SJSA1 (cell line): ENCODE results near the gene C5orf63. TPM values are rescaled to one million over a fixed set of nuclear protein-coding genes. Genes with fewer than 3 reads are reported as not detected.
"Not testable (repeated sequence)": the region's sequence is repeated elsewhere in the genome, so short reads cannot be mapped to it uniquely, and the experiment has no call there.

ENCODE experiments used
- DNase-seq, 2 experiments: peaks; one replicate each; pipeline ENCODE4 v3.0.0-alpha.2; 2015 to 2020; ENCODE audit warnings: low spot score in 2 of 2, low read depth in 1 of 2
- H3K27ac ChIP-seq: fragments of 250-450 bp; sonication (Bioruptor Pico); 2 replicates; pipeline ENCODE4 v1.5.1; 2020; ENCODE audit warnings: mild to moderate bottlenecking, moderate library complexity
- H3K27me3 ChIP-seq: fragments of 250-450 bp; sonication (Bioruptor Pico); replicated peaks from 2 replicates; pipeline ENCODE4 v1.5.1; 2020; ENCODE audit warnings: mild to moderate bottlenecking, moderate library complexity
- H3K36me3 ChIP-seq: fragments of 250-450 bp; sonication (Bioruptor Pico); 2 replicates; pipeline ENCODE4 v1.5.1; 2020; ENCODE audit warnings: mild to moderate bottlenecking
- H3K4me1 ChIP-seq: fragments of 250-450 bp; sonication (Bioruptor Pico); replicated peaks from 2 replicates; pipeline ENCODE4 v1.6.1; 2021; ENCODE audit warnings: mild to moderate bottlenecking
- H3K4me3 ChIP-seq: fragments of 250-450 bp; sonication (Bioruptor Pico); 2 replicates; pipeline ENCODE4 v1.5.1; 2020; ENCODE audit warnings: mild to moderate bottlenecking
- H3K9me3 ChIP-seq: fragments of 250-450 bp; sonication (Bioruptor Pico); replicated peaks from 2 replicates; pipeline ENCODE4 v1.5.1; 2020; ENCODE audit warnings: mild to moderate bottlenecking
- total RNA-seq: library from RNA; depleted of rRNA; stranded (reverse); fragments of >200 nt; shearing (Covaris generic); gene quantifications from 2 replicates; pipeline ENCODE4 v1.2.3, GENCODE V29; 2014

The C5orf63 gene
- total RNA-seq, 1 experiment from 2014 or later, result 1.9 TPM

- no peaks in the 10 kb centered on the region for H3K27me3 ChIP-seq
- H3K27ac ChIP-seq, result no peak overlapping the region
- no peaks in the 10 kb centered on the region for H3K36me3 ChIP-seq
- no peak for DNase-seq
- no peak overlapping the region for H3K4me3 ChIP-seq
- no peaks in the 10 kb centered on the region for H3K4me1 ChIP-seq
- no peaks in the 10 kb centered on the region for H3K9me3 ChIP-seq
Observed at GRCh38 chr5:127063257-127063913, 9.9 kb downstream of the C5orf63 start.

DNA sequence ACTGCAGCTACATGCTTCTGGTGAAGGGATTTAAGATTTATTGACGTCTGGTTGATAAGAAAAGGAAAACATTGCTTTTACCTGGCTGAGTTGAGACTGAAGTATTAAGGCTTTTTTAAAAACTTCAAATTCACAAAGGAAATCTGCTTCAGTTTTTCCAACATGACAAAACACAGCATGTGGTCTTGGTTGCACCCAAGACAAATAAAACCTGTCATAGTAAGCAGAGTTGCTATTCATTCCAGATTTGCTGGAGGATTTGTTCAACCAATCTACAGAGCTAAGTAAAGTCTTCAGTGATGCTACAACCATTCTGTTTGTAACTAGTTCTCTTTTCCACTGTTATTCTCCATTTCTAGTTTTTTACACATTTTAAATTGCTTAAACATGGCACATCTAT lies 11.3 kb downstream of the C5orf63 start:
- H3K4me1 ChIP-seq, result no peaks in the 10 kb centered on the region
- no peak for DNase-seq

DNA sequence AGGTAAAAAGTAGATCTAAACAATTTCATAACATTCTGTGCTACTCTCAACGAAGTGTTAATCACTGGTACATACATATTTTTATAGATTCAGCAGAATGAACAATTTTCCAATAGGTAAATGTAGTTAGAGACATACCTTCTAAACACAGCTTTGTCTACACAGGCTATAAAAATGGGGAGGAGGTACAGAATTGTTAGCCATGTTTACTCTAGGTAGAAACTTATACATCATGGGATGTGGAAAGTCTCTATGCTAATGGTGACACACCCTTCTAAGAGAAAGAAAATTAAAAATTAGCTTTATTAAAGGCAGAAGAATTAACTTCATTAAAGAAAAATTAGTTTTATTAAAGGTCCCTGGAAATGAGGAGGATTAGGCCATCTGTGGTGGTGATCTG lies 11.8 kb downstream of the C5orf63 start:
- no peak overlapping the region for H3K4me3 ChIP-seq
- H3K36me3 ChIP-seq, result 0 out of 2 replicates have a peak, but pooled peaks cover 3% of the 10 kb centered on the region
- no peak for DNase-seq
- H3K27ac ChIP-seq, result no peak overlapping the region
- H3K4me1 ChIP-seq, result no peaks in the 10 kb centered on the region
- no peaks in the 10 kb centered on the region for H3K27me3 ChIP-seq
- no peaks in the 10 kb centered on the region for H3K9me3 ChIP-seq

More for the DNA sequence above, 11.3 kb downstream of the C5orf63 start:
- Histone ChIP-seq H3K4me3 (no peak overlapping the region), H3K36me3 (0 out of 2 replicates have a peak, but pooled peaks cover 3% of the 10 kb centered on the region), H3K9me3 (no peaks in the 10 kb centered on the region), H3K27me3 (no peaks in the 10 kb centered on the region), H3K27ac (no peak overlapping the region)

DNA sequence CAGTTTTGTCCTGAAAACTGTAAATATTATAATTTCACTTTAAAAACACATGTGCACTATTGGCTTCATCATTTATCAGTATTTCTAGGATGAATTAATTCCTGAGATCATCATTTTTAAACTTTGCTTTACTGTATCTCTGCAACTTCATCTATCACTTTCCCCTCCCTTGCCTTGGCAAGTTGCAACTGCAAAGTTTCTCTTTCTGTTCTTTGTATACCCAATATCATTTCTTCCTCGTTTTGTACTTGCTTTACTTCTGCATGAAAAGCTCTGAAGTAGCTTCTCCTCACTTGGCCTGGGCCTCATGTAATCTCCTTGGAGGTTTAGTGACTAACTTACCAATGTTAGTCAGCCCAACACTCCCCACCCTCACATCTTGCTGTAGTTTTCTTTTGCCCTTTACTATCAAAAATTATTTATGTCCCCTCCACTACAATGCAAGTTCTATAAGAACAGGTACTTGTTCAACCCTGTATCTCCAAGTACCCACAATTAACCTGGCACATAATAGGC lies 12.8 kb downstream of the C5orf63 start:
- Histone ChIP-seq H3K27me3 (no peaks in the 10 kb centered on the region), H3K4me1 (no peaks in the 10 kb centered on the region), H3K9me3 (no peaks in the 10 kb centered on the region), H3K27ac (no peak overlapping the region), H3K36me3 (0 out of 2 replicates have a peak, but pooled peaks cover 3% of the 10 kb centered on the region), H3K4me3 (no peak overlapping the region)
- DNase-seq, result no peak

DNA sequence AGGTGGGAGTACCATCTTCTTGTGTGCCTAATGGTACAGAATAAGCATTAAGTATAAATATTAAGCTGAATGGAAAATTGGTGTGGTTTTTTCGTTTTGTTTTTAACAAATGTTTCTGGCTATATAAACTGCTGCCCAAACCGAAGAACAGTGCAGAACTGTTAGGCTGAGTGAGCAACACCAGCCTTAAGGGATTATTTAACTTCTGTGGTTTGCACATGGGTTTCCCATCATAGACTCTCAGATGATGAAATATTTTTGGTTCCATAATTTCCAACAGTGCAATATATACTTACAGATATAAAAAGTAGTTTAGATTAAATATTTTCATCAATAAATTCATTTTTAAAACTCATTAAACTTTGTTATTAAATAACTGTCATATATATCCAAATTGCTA lies 16.4 kb downstream of the C5orf63 start:
- Histone ChIP-seq H3K4me1 (no peaks in the 10 kb centered on the region), H3K27me3 (no peaks in the 10 kb centered on the region), H3K36me3 (0 out of 2 replicates have a peak, but pooled peaks cover 3% of the 10 kb centered on the region), H3K9me3 (no peaks in the 10 kb centered on the region), H3K4me3 (no peak overlapping the region), H3K27ac (no peak overlapping the region)
- no peak for DNase-seq

DNA sequence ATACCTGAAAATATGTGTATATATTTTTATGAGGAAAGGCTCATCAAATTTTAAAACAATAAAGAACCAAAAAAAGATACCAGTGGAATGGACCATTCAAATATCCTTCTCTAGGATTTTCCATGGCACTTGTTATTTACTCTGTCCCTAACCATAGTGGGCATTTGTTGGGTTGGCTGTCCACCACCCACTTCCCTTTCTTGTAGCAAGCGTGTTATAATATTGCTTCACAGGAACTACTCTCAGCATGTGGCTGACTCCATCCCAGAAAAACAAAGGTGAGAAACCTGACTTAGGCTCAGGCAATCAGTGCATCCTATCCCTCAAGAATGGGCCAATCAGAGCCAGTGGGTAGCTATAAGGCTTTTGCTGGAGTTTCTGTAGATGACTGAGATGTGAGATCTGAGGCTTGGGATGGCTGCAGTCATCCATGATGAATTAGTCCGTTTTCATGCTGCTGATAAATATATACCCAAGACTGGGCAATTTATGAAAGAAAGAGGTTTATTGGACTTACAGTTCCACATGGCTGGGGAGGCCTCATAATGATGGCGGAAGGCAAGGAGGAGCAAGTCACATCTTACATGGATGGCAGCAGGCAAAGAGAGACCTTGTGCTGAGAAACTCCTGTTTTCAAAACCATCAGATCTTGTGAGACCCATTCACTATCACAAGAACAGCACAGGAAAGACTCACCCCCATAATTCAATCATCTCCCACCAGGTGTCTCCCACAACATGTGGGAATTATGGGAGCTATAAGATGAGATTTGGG lies 17.2 kb downstream of the C5orf63 start:
- no peaks in the 10 kb centered on the region for H3K27me3 ChIP-seq
- H3K9me3 ChIP-seq, result no peaks in the 10 kb centered on the region
- no peak overlapping the region for H3K4me3 ChIP-seq
- H3K27ac ChIP-seq, result no peak overlapping the region
- no peak for DNase-seq
- 0 out of 2 replicates have a peak, but pooled peaks cover 3% of the 10 kb centered on the region for H3K36me3 ChIP-seq
- H3K4me1 ChIP-seq, result no peaks in the 10 kb centered on the region

GRCh38 chr5:127053551-127053950 lies 19.8 kb downstream of the C5orf63 start:
- not testable (repeated sequence) for H3K36me3 ChIP-seq, H3K27me3 ChIP-seq, H3K9me3 ChIP-seq, H3K4me1 ChIP-seq, H3K27ac ChIP-seq, DNase-seq, H3K4me3 ChIP-seq

DNA sequence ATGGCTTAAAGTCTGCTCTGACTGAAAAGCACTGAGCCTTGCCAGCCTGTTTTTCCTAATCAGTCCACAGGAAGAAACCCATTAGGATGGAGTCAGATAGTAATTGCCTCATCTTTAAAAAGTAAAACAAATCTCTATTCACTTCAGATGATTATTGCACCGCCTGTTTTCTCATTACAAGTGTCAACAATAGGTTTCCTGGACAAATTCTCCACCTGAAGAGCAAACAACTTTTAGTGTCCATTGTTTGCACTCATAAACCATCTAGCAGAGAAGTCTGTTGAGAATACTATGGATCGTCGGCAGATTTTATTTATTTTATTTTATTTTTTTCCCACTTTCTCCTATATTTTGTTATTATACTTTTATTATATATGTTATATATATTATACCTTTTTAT lies 20.3 kb downstream of the C5orf63 start:
- H3K36me3 ChIP-seq, result 0 out of 2 replicates have a peak, but pooled peaks cover 3% of the 10 kb centered on the region
- no peak for DNase-seq
- H3K27ac ChIP-seq, result no peak overlapping the region
- H3K4me1 ChIP-seq, result no peaks in the 10 kb centered on the region
- no peaks in the 10 kb centered on the region for H3K27me3 ChIP-seq
- H3K9me3 ChIP-seq, result no peaks in the 10 kb centered on the region
- H3K4me3 ChIP-seq, result no peak overlapping the region

DNA sequence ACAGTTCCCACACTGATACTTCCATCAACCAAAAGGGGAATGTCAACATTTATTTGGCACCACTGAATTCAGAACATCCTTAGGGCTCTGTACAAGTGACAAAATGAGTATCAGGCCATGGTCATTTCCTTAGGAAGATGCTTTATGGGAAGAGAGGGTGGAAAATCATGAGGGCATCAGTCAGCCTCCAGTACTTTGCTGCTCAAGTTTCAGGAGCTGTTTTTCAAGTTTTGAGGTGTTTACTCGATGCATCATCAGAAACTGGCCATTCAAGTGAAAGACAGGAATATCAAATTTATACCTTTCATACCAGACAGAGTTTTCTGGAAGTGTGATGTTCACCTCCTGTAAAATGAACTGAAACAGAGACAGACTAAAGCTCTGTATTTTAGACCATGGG lies 21.7 kb downstream of the C5orf63 start:
- no peaks in the 10 kb centered on the region for H3K4me1 ChIP-seq
- no peak overlapping the region for H3K27ac ChIP-seq
- H3K36me3 ChIP-seq, result no peaks in the 10 kb centered on the region
- DNase-seq, result no peak
- H3K4me3 ChIP-seq, result no peak overlapping the region
- no peaks in the 10 kb centered on the region for H3K9me3 ChIP-seq
- no peaks in the 10 kb centered on the region for H3K27me3 ChIP-seq

DNA sequence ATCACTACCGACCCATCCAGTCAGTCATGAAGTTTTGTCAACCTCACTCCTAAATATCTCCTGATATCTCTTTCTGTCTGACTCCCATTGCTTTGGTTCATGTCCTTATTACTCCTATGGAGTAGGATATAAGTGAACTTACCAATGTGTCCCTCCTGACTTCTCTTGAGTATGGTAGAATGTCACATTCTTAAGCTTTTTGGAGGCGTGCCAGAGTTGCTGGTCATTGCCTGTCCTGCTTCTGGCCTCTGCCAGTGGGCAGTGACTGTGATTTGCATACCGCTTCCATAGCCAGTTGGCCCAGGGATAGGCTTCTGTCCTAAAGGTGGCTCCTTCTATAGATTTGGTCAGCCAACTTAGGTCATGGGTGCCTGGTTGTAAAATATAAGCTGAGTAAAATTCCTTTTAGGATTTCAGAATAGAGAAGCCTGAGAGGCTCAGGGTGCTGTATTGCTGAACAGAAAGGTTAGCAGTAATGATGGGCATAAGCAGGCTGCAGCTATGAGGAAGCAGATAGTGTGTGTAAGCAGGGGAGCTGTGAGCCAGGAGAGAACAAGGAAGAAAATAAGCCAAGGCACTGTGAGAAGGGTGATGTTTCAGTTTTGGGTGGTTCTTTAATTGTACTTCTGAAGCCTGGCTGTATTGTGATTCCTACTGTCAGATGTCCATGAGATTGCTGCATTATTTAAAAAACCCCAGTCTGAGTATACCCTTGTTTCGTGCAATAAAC lies 26.8 kb downstream of the C5orf63 start:
- no peak for DNase-seq
- Histone ChIP-seq H3K4me3 (no peak overlapping the region), H3K27me3 (0 out of 2 replicates have a peak, but pooled peaks cover 2% of the 10 kb centered on the region), H3K27ac (no peak overlapping the region), H3K9me3 (no peaks in the 10 kb centered on the region), H3K36me3 (no peaks in the 10 kb centered on the region), H3K4me1 (no peaks in the 10 kb centered on the region)

DNA sequence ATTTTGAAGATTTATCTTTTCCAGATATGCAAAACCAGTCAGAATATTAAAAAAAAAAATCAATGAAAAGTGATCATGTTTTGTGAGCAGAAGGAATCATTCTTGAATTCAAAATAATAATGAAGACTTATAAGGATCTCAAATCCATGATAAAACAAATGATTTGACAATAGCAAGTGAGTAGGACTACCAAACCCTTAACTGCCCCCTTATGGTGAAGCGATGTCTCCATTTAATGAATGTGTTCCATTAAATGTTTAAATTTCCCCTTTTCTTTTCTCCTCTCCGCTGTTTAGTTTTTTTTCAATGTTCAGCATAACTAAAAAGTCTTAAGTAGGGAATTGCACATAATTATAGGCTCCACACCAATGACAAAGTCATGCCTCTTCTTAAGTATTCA lies 30.7 kb downstream of the C5orf63 start:
- Histone ChIP-seq H3K4me1 (no peaks in the 10 kb centered on the region), H3K36me3 (no peaks in the 10 kb centered on the region), H3K4me3 (no peak overlapping the region), H3K27ac (no peak overlapping the region), H3K27me3 (0 out of 2 replicates have a peak, but pooled peaks cover 2% of the 10 kb centered on the region), H3K9me3 (no peaks in the 10 kb centered on the region)
- DNase-seq, result no peak

DNA sequence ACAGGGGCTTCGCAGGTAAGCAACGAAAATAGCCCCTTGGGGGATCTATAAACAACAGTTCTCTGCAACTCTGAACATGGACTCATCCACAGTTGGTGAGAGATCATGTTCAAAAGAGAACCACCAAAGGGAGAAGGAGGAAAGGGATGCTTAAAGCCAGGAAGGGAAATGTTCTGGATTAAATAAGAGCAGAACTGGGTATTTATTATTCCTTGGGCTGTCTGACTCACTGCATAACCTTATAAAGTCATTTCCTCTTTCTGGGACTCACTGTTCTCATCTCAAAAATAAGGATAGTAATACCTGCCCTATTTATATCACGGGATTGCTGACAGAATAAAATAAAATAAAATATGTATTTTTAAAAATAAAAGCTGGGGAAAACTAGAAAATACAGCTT lies 31.7 kb downstream of the C5orf63 start:
- Histone ChIP-seq H3K27me3 (0 out of 2 replicates have a peak, but pooled peaks cover 2% of the 10 kb centered on the region), H3K4me1 (no peaks in the 10 kb centered on the region), H3K36me3 (no peaks in the 10 kb centered on the region), H3K27ac (no peak overlapping the region), H3K9me3 (no peaks in the 10 kb centered on the region), H3K4me3 (no peak overlapping the region)
- no peak for DNase-seq

GRCh38 chr5:127040796-127041520 lies 32.3 kb downstream of the C5orf63 start:
- no peak for DNase-seq
- H3K4me3 ChIP-seq, result no peak overlapping the region
- no peaks in the 10 kb centered on the region for H3K36me3 ChIP-seq
- H3K9me3 ChIP-seq, result no peaks in the 10 kb centered on the region
- H3K27ac ChIP-seq, result no peak overlapping the region
- peaks cover 2% of the 10 kb centered on the region; the same call in 1 of the 2 replicates for H3K27me3 ChIP-seq
- H3K4me1 ChIP-seq, result no peaks in the 10 kb centered on the region
